WI38 (cell line): ENCODE results near the gene CCL15.

Source experiments
- H3K4me3 ChIP-seq: 2 replicates; pipeline ENCODE4 v1.5.1; 2011; ENCODE audit warnings: low read depth, mild to moderate bottlenecking, control low read depth, low read length
- CTCF ChIP-seq: IDR thresholded peaks from 2 replicates; pipeline ENCODE4 v1.5.1; 2012; ENCODE audit warnings: low read depth, mild to moderate bottlenecking, control low read depth, low read length

The CCL15 gene

GRCh38 chr17:36001110-36001771, at the start of gene CCL15:
CCL15 (minus strand) TSS chr17:36001553; CDS start chr17:36001492, 61 bp downstream.
- no peak for TF ChIP-seq CTCF
- H3K4me3 ChIP-seq: no peak within 1 kb of the TSS

- no peak overlapping the region for H3K4me3 ChIP-seq
- TF ChIP-seq CTCF: no peak
Measured at GRCh38 chr17:36049643-36050042, 48.3 kb upstream of the CCL15 start.

GRCh38 chr17:36048066-36048465, 46.7 kb upstream of the CCL15 start:
- TF ChIP-seq CTCF: no peak
- H3K4me3 ChIP-seq: no peak overlapping the region

- no peak overlapping the region for H3K4me3 ChIP-seq
- TF ChIP-seq CTCF: no peak
Measured at GRCh38 chr17:36036235-36036634, 34.9 kb upstream of the CCL15 start.

- no peak for TF ChIP-seq CTCF
- no peak overlapping the region for H3K4me3 ChIP-seq
Measured at GRCh38 chr17:36034127-36034526, 32.8 kb upstream of the CCL15 start.

GRCh38 chr17:36030956-36031355, 29.6 kb upstream of the CCL15 start:
- H3K4me3 ChIP-seq: no peak overlapping the region
- TF ChIP-seq CTCF: no peak

GRCh38 chr17:36027761-36028160, 26.4 kb upstream of the CCL15 start:
- no peak for TF ChIP-seq CTCF
- no peak overlapping the region for H3K4me3 ChIP-seq
